WTC11 (cell line): ENCODE results near the gene RAP2A. TPM values are rescaled to one million over a fixed set of nuclear protein-coding genes. Genes with fewer than 3 reads are reported as not detected.

Experiments used
- ATAC-seq: fragments of 200-7000 bp; cut with Tn5 transposase; 2 replicates; pipeline ENCODE4 v1.10.0; 2021; ENCODE audit warnings: mild to moderate bottlenecking, moderate library complexity
- CTCF ChIA-PET: fragments of 300-600 bp; sonication (Branson Sonifier 250); formaldehyde crosslinking; loops from one replicate; lab custom pipeline; 2021; ENCODE audit warnings: antibody characterized with exemption; lab: Charles Lee
- POLR2A ChIA-PET: fragments of 350-600 bp; sonication (Branson Sonifier 250); formaldehyde crosslinking; loops from one replicate; lab custom pipeline; 2021; ENCODE audit warnings: antibody characterized with exemption; lab: Charles Lee
- DNase-seq: peaks from one replicate; pipeline ENCODE4 v3.0.0; 2021; ENCODE audit warnings: low spot score
- H3K27ac Mint-ChIP-seq: 2 replicates; pipeline ENCODE4 v1.8.0; 2021; ENCODE audit warnings: mixed read lengths
- H3K27me3 Mint-ChIP-seq: 2 replicates; pipeline ENCODE4 v1.8.0; 2021; ENCODE audit warnings: low read depth, mild to moderate bottlenecking, moderate library complexity, mixed read lengths
- H3K36me3 Mint-ChIP-seq: 2 replicates; pipeline ENCODE4 v1.8.0; 2021; ENCODE audit warnings: mixed read lengths
- H3K4me1 Mint-ChIP-seq: 2 replicates; pipeline ENCODE4 v1.8.0; 2022; ENCODE audit warnings: mixed read lengths
- H3K4me3 Mint-ChIP-seq: 2 replicates; pipeline ENCODE4 v1.8.0; 2021; ENCODE audit warnings: mild to moderate bottlenecking, moderate library complexity, mixed read lengths
- H3K9me3 Mint-ChIP-seq: 2 replicates; pipeline ENCODE4 v1.8.0; 2021; ENCODE audit warnings: mixed read lengths
- ATF1 ChIP-seq: sonication (generic); formaldehyde crosslinking; IDR thresholded peaks from 2 replicates; pipeline ENCODE4 v1.8.1; 2023; ENCODE audit warnings: mild to moderate bottlenecking, moderate library complexity, missing genetic modification reagents
- ATF6 ChIP-seq: sonication (generic); formaldehyde crosslinking; IDR thresholded peaks from 2 replicates; pipeline ENCODE4 v1.8.1; 2023; ENCODE audit warnings: mild to moderate bottlenecking, missing genetic modification reagents
- CBFB ChIP-seq: sonication (generic); formaldehyde crosslinking; IDR thresholded peaks from 2 replicates; pipeline ENCODE4 v1.8.1; 2022; ENCODE audit warnings: mild to moderate bottlenecking, low read depth, missing genetic modification reagents
- E2F4 ChIP-seq: sonication (generic); formaldehyde crosslinking; IDR thresholded peaks from 2 replicates; pipeline ENCODE4 v1.8.1; 2022; ENCODE audit warnings: low read depth, mild to moderate bottlenecking, moderate library complexity, missing genetic modification reagents, borderline replicate concordance
- E2F5 ChIP-seq: sonication (generic); formaldehyde crosslinking; IDR thresholded peaks from 2 replicates; pipeline ENCODE4 v1.8.1; 2022; ENCODE audit warnings: mild to moderate bottlenecking, moderate library complexity, missing genetic modification reagents
- ELF4 ChIP-seq: sonication (generic); formaldehyde crosslinking; IDR thresholded peaks from 2 replicates; pipeline ENCODE4 v1.8.1; 2022; ENCODE audit warnings: low read depth, mild to moderate bottlenecking, moderate library complexity, missing genetic modification reagents
- ETV6 ChIP-seq: sonication (generic); formaldehyde crosslinking; IDR thresholded peaks from 2 replicates; pipeline ENCODE4 v1.8.1; 2022; ENCODE audit warnings: mild to moderate bottlenecking, missing genetic modification reagents
- IRF2 ChIP-seq: sonication (generic); formaldehyde crosslinking; IDR thresholded peaks from 2 replicates; pipeline ENCODE4 v1.8.0; 2022; ENCODE audit warnings: low read depth, missing genetic modification reagents, borderline replicate concordance
- NFATC4 ChIP-seq: fragments of 250-450 bp; sonication (Bioruptor Pico); IDR thresholded peaks from 2 replicates; pipeline ENCODE4 v1.9.0; 2021; ENCODE audit warnings: mild to moderate bottlenecking
- NR3C1 ChIP-seq: sonication (generic); formaldehyde crosslinking; conservative IDR thresholded peaks from 2 replicates; pipeline ENCODE4 v1.8.1; 2023; ENCODE audit warnings: low read depth, mild to moderate bottlenecking, missing genetic modification reagents
- SP1 ChIP-seq: sonication (generic); formaldehyde crosslinking; conservative IDR thresholded peaks from 2 replicates; pipeline ENCODE4 v1.8.1; 2022; ENCODE audit warnings: missing genetic modification reagents
- TEAD1 ChIP-seq: sonication (generic); formaldehyde crosslinking; IDR thresholded peaks from 2 replicates; pipeline ENCODE4 v1.8.0; 2022; ENCODE audit warnings: mild to moderate bottlenecking, missing genetic modification reagents
- TEAD4 ChIP-seq: sonication (generic); formaldehyde crosslinking; IDR thresholded peaks from 2 replicates; pipeline ENCODE4 v1.8.0; 2022; ENCODE audit warnings: mild to moderate bottlenecking, missing genetic modification reagents
- ZBTB21 ChIP-seq: sonication (generic); formaldehyde crosslinking; IDR thresholded peaks from 2 replicates; pipeline ENCODE4 v1.8.1; 2023; ENCODE audit warnings: mild to moderate bottlenecking, missing genetic modification reagents, borderline replicate concordance
- ZBTB43 ChIP-seq: sonication (generic); formaldehyde crosslinking; IDR thresholded peaks from 2 replicates; pipeline ENCODE4 v1.8.1; 2023; ENCODE audit warnings: mild to moderate bottlenecking, missing genetic modification reagents
- ZNF121 ChIP-seq: sonication (generic); formaldehyde crosslinking; IDR thresholded peaks from 2 replicates; pipeline ENCODE4 v1.8.0; 2023; ENCODE audit warnings: missing genetic modification reagents
- ZNF281 ChIP-seq: sonication (generic); formaldehyde crosslinking; IDR thresholded peaks from 2 replicates; pipeline ENCODE4 v1.8.0; 2023; ENCODE audit warnings: mild to moderate bottlenecking, missing genetic modification reagents
- ZNF317 ChIP-seq: sonication (generic); formaldehyde crosslinking; IDR thresholded peaks from 2 replicates; pipeline ENCODE4 v1.8.1; 2023; ENCODE audit warnings: low read depth, mild to moderate bottlenecking, moderate library complexity, missing genetic modification reagents, borderline replicate concordance
- ZNF425 ChIP-seq: fragments of 250-450 bp; sonication (Bioruptor Pico); conservative IDR thresholded peaks from 2 replicates; pipeline ENCODE4 v1.9.0; 2021; ENCODE audit warnings: mild to moderate bottlenecking
- total RNA-seq: library from RNA; stranded (reverse); gene quantifications from 3 replicates; pipeline ENCODE4 v1.2.3, GENCODE V29; 2021

Gene RAP2A
- total RNA-seq, 1 experiment from 2014 or later = 39.0 TPM

GRCh38 chr13:97445522-97446187, 11.7 kb downstream of the RAP2A start:
- ATAC-seq = no peak
- H3K4me3 Mint-ChIP-seq = no peak overlapping the region
- no peak overlapping the region for H3K27ac Mint-ChIP-seq
- no peaks in the 10 kb centered on the region for H3K9me3 Mint-ChIP-seq
- H3K27me3 Mint-ChIP-seq = no peaks in the 10 kb centered on the region
- peaks cover 16% of the 10 kb centered on the region for H3K4me1 Mint-ChIP-seq
- ChIA-PET POLR2A (no interaction called here), CTCF (no interaction called here)
- no peak for DNase-seq
- TF ChIP-seq ZNF281 (no peak), E2F4 (CRISPR knock-in tag) (no peak), SP1 (no peak), CBFB (no peak), NFATC4 (CRISPR knock-in tag) (no peak), ATF6 (CRISPR knock-in tag) (no peak), ZBTB43 (CRISPR knock-in tag) (no peak), ELF4 (CRISPR knock-in tag) (no peak)
- 0 out of 2 replicates have a peak, but pooled peaks cover 2% of the 10 kb centered on the region for H3K36me3 Mint-ChIP-seq

- Mint-ChIP-seq H3K4me1 (peaks cover 17% of the 10 kb centered on the region), H3K27ac (no peak overlapping the region), H3K4me3 (no peak overlapping the region), H3K36me3 (0 out of 2 replicates have a peak, but pooled peaks cover 2% of the 10 kb centered on the region), H3K9me3 (no peaks in the 10 kb centered on the region), H3K27me3 (no peaks in the 10 kb centered on the region)
- DNase-seq (no peak), ATAC-seq (no peak)
- CTCF ChIA-PET = no interaction called here
- POLR2A ChIA-PET = no interaction called here
- TF ChIP-seq NR3C1 (CRISPR knock-in tag) = no peak
- TF ChIP-seq ZNF317 (CRISPR knock-in tag) = no peak
- TF ChIP-seq ELF4 (CRISPR knock-in tag) = no peak
- no peak for TF ChIP-seq ZNF425 (CRISPR knock-in tag)
- no peak for TF ChIP-seq ZNF281
- no peak for TF ChIP-seq TEAD1
- no peak for TF ChIP-seq ETV6
- TF ChIP-seq E2F5 (CRISPR knock-in tag) = no peak
- no peak for TF ChIP-seq ZNF121 (CRISPR knock-in tag)
- TF ChIP-seq ATF1 (CRISPR knock-in tag) = no peak
- no peak for TF ChIP-seq ZBTB21 (CRISPR knock-in tag)
- TF ChIP-seq ATF6 (CRISPR knock-in tag) = no peak
- no peak for TF ChIP-seq TEAD4 (CRISPR knock-in tag)
- no peak for TF ChIP-seq IRF2 (CRISPR knock-in tag)
Observed at GRCh38 chr13:97446448-97446847, 12.5 kb downstream of the RAP2A start.
